Gastrocnemius medialis (tissue), 4 donors: ENCODE results near the gene PEX6.

Experiments
- POLR2A ChIP-seq, 2 donors: fragments of 450-650 bp; IDR thresholded peaks; one replicate each; pipeline ENCODE4 v1.6.1; 2017; ENCODE audit warnings: antibody characterized with exemption in 2 of 2, mild to moderate bottlenecking in 2 of 2, moderate library complexity in 2 of 2
- TF ChIP-seq, protein P1 (sequence below), 5 experiments: fragments of 450-650 bp in 3 of 5; fragments of 200-600 bp in 2 of 5; sonication (generic) in 2 of 5; IDR thresholded peaks in 4 of 5; conservative IDR thresholded peaks in 1 of 5; 1 replicate in 4 of 5; 2 replicates in 1 of 5; pipeline ENCODE4 v1.5.1; 2016 to 2019; ENCODE audit warnings: antibody characterized with exemption in 5 of 5, mild to moderate bottlenecking in 3 of 5, moderate library complexity in 3 of 5

DNA sequence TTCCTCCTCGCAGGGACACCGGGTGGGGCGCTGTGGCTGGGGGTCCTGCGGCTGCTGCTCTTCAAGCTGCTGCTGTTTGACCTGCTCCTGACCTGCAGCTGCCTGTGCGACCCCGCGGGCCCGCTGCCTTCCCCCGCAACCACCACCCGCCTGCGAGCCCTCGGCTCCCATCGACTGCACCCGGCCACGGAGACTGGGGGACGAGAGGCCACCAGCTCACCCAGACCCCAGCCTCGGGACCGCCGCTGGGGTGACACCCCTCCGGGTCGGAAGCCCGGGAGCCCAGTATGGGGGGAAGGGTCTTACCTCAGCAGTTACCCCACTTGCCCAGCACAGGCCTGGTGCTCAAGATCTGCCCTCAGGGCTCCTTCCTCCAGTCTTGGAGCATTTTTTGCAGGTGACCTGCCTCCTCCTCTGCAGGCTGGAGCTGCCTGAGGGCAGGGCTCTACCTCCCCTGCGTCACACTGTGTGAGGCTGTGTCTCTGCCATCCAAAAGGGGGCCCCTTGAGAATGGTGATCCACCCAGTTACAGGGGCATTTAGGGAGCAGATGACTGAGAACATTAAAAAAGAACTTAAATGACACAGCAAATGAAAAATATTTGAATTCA is 53.6 kb downstream of the PEX6 start:
- TF ChIP-seq, protein P1, sequence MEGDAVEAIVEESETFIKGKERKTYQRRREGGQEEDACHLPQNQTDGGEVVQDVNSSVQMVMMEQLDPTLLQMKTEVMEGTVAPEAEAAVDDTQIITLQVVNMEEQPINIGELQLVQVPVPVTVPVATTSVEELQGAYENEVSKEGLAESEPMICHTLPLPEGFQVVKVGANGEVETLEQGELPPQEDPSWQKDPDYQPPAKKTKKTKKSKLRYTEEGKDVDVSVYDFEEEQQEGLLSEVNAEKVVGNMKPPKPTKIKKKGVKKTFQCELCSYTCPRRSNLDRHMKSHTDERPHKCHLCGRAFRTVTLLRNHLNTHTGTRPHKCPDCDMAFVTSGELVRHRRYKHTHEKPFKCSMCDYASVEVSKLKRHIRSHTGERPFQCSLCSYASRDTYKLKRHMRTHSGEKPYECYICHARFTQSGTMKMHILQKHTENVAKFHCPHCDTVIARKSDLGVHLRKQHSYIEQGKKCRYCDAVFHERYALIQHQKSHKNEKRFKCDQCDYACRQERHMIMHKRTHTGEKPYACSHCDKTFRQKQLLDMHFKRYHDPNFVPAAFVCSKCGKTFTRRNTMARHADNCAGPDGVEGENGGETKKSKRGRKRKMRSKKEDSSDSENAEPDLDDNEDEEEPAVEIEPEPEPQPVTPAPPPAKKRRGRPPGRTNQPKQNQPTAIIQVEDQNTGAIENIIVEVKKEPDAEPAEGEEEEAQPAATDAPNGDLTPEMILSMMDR (IDR thresholded peaks at IDR 0.05 in 4 of 5, conservative IDR thresholded peaks at IDR 0.05 in 1 of 5), result no peak
- TF ChIP-seq POLR2A (IDR thresholded peaks at IDR 0.05), result no peak
